ENCODE measurements around the gene TPPP2. TPM values are rescaled to one million over a fixed set of nuclear protein-coding genes. Genes with fewer than 3 reads are reported as not detected.
"Not testable (repeated sequence)": the region's sequence is repeated elsewhere in the genome, so short reads cannot be mapped to it uniquely, and the experiment has no call there.

The TPPP2 gene
- total RNA-seq, 1 donor from 2014 or later, result not detected

- peaks cover 27% of the 10 kb centered on the region for H3K36me3 Mint-ChIP-seq (ENCODE audit: low read depth)
- H3K4me3 Mint-ChIP-seq, result no peak overlapping the region
- H3K9me3 Mint-ChIP-seq, result no peaks in the 10 kb centered on the region
- H3K4me1 Mint-ChIP-seq, result peaks cover 2% of the 10 kb centered on the region
- H3K27ac Mint-ChIP-seq, result no peak overlapping the region
- DNase-seq, result no peak
- no peaks in the 10 kb centered on the region for H3K27me3 Mint-ChIP-seq
- intact Hi-C loops (cut with micrococcal nuclease), result no loop called here
These were observed 30.4 kb upstream of the TPPP2 start for GRCh38 chr14:20999591-20999990.

DNA sequence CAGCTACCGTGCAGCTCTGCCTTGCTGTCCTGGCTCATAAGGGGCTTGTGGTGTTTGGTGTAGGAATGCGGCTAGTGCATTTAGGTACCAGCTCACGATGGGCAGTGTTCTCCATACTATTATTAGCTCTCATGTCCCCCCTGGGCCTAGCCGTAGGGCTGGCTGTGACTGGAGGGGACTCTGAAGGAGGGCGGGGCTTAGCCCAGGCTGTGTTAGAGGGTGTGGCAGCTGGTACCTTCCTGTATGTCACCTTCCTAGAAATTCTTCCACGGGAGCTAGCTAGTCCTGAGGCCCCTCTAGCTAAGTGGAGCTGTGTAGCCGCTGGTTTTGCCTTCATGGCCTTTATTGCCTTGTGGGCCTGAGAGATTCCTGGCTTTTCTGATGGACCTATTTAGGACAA is 28.8 kb upstream of the TPPP2 start:
- H3K27ac Mint-ChIP-seq, result no peak overlapping the region
- DNase-seq, result no peak
- intact Hi-C loops (cut with micrococcal nuclease), result no loop called here
- H3K4me3 Mint-ChIP-seq, result no peak overlapping the region
- no peaks in the 10 kb centered on the region for H3K9me3 Mint-ChIP-seq
- no peaks in the 10 kb centered on the region for H3K27me3 Mint-ChIP-seq
- H3K4me1 Mint-ChIP-seq, result peaks cover 2% of the 10 kb centered on the region
- H3K36me3 Mint-ChIP-seq (ENCODE audit: low read depth), result peaks cover 11% of the 10 kb centered on the region

DNA sequence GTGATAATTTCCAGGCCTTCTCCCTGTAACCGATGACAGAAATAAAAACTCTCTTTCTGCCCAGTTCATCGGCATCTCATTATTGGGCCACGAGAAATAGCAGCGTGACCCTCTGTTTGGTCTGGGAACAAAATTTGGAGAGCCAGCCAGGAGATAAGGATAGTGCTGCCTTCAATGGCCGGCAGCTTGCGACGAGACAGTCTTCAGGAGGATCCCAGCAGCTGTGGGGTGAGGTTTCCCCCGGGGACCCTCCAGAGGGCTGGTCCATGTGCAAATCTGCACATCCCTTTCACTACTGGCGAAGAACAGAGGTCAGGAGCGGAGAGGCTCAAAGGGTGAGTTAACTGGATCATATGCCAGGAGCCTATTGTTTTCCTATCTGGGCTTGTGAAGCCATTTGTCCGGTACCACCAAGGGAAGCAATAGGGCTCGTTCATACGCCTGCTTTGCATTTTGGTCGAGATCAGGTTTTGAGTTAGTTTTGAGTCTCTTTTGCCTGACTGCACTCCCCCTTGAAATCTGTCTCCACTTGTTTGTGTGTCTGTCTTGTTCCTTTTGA is 26.1 kb upstream of the TPPP2 start:
- DNase-seq, result no peak
- Mint-ChIP-seq H3K36me3 (ENCODE audit: low read depth) (no peaks in the 10 kb centered on the region), H3K4me1 (no peaks in the 10 kb centered on the region), H3K9me3 (no peaks in the 10 kb centered on the region), H3K27me3 (peaks cover 3% of the 10 kb centered on the region), H3K27ac (no peak overlapping the region), H3K4me3 (no peak overlapping the region)
- intact Hi-C loops (cut with micrococcal nuclease), result no loop called here

- H3K36me3 Mint-ChIP-seq (ENCODE audit: low read depth); DNase-seq; H3K27ac Mint-ChIP-seq; H3K4me1 Mint-ChIP-seq; H3K9me3 Mint-ChIP-seq; H3K4me3 Mint-ChIP-seq; intact Hi-C loops (cut with micrococcal nuclease): not testable (repeated sequence)
- peaks cover 28% of the 10 kb centered on the region for H3K27me3 Mint-ChIP-seq
These were observed 20.3 kb upstream of the TPPP2 start for GRCh38 chr14:21009721-21010120.

- no peak for DNase-seq
- intact Hi-C loops (cut with micrococcal nuclease), result no loop called here
- H3K27ac Mint-ChIP-seq, result no peak overlapping the region
- H3K9me3 Mint-ChIP-seq, result no peaks in the 10 kb centered on the region
- peaks cover 2% of the 10 kb centered on the region for H3K4me1 Mint-ChIP-seq
- H3K36me3 Mint-ChIP-seq (ENCODE audit: low read depth), result no peaks in the 10 kb centered on the region
- H3K4me3 Mint-ChIP-seq, result no peak overlapping the region
- H3K27me3 Mint-ChIP-seq, result peaks cover 34% of the 10 kb centered on the region
These were observed 18.9 kb upstream of the TPPP2 start for GRCh38 chr14:21011136-21011535.

GRCh38 chr14:21014761-21015190 is 15.2 kb upstream of the TPPP2 start:
- peak; percentile 94 for DNase-seq
- intact Hi-C loops (cut with micrococcal nuclease), result loop anchor here (1.0 kb wide), 3 partner anchors 26 to 90 kb away; no protein-coding TSS in a partner anchor
- H3K4me3 Mint-ChIP-seq, result no peak overlapping the region
- peaks cover 30% of the 10 kb centered on the region for H3K27me3 Mint-ChIP-seq
- H3K9me3 Mint-ChIP-seq, result no peaks in the 10 kb centered on the region
- no peak overlapping the region for H3K27ac Mint-ChIP-seq
- H3K4me1 Mint-ChIP-seq, result peaks cover 2% of the 10 kb centered on the region
- H3K36me3 Mint-ChIP-seq (ENCODE audit: low read depth), result no peaks in the 10 kb centered on the region

GRCh38 chr14:21015312-21015711 is 14.7 kb upstream of the TPPP2 start:
- Mint-ChIP-seq H3K9me3 (no peaks in the 10 kb centered on the region), H3K27me3 (peaks cover 30% of the 10 kb centered on the region), H3K4me1 (peaks cover 2% of the 10 kb centered on the region), H3K27ac (no peak overlapping the region), H3K4me3 (no peak overlapping the region), H3K36me3 (ENCODE audit: low read depth) (no peaks in the 10 kb centered on the region)
- DNase-seq, result no peak
- intact Hi-C loops (cut with micrococcal nuclease), result no loop called here

DNA sequence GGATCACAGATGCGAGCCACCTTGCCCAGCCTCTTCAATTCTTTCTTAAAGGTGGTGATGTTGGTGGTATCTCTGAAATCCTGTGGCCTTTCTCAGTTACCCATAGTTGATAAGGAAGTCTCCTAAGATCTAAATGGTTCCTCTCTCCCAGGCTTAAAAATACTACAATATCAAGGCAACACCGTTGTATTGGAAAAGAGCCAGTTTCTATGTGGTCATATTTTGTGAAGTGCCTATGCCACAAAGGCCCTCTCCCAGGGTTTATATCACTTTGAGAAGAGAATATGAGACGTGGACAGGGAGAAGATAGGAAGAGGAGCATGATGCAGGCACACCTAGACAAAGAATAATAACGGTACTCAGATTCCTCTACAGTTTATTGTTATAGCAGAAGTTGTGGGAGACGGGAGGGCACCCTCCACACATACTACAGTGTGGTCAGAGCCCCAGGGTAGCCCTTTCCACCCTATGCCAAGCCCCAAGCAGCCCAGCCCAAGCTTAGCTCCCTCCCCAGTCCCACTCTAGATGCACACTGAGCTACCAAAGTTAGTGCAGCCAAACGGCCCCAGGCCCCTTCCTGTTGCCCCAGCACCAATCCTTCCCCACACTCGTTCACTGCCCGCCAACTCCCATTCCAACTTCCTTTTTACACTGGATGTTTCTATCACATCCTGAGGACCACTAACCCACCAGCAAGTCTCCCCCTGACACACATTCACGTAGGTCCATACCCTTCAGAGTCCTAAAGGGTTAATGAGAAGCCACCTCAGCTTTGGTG is 13.4 kb upstream of the TPPP2 start:
- Mint-ChIP-seq H3K36me3 (ENCODE audit: low read depth) (no peaks in the 10 kb centered on the region), H3K9me3 (no peaks in the 10 kb centered on the region), H3K4me1 (peaks cover 2% of the 10 kb centered on the region), H3K4me3 (no peak overlapping the region), H3K27me3 (peaks cover 30% of the 10 kb centered on the region), H3K27ac (no peak overlapping the region)
- no peak for DNase-seq
- intact Hi-C loops (cut with micrococcal nuclease), result no loop called here

GRCh38 chr14:21017528-21018245 is 12.3 kb upstream of the TPPP2 start:
- DNase-seq, result no peak
- Mint-ChIP-seq H3K4me1 (peaks cover 4% of the 10 kb centered on the region), H3K36me3 (ENCODE audit: low read depth) (no peaks in the 10 kb centered on the region), H3K9me3 (no peaks in the 10 kb centered on the region), H3K27me3 (peaks cover 31% of the 10 kb centered on the region), H3K27ac (no peak overlapping the region), H3K4me3 (no peak overlapping the region)
- intact Hi-C loops (cut with micrococcal nuclease), result no loop called here

DNA sequence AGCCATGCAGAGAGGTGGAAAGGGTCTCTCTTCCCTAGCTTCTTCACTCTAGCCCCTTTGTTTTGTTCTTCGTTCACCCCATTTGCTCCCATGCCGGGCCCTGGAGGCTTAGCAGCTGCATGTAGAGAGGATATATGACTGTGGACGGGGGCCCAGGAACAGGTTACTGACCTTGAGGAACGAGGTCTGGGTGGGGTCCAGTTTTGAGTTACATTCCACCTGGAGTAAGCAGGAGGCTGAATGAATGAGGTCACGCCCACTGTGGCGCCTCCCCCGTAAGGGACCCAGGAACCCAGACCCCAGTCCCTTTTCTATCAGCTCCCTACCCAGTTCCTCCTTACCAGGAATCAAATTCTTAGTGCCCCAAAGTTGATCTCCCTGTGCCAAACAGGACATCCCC is 11.7 kb upstream of the TPPP2 start:
- peaks cover 34% of the 10 kb centered on the region for H3K27me3 Mint-ChIP-seq
- DNase-seq, result no peak
- no peak overlapping the region for H3K27ac Mint-ChIP-seq
- no peaks in the 10 kb centered on the region for H3K9me3 Mint-ChIP-seq
- H3K4me3 Mint-ChIP-seq, result no peak overlapping the region
- intact Hi-C loops (cut with micrococcal nuclease), result no loop called here
- H3K4me1 Mint-ChIP-seq, result peaks cover 6% of the 10 kb centered on the region
- H3K36me3 Mint-ChIP-seq (ENCODE audit: low read depth), result no peaks in the 10 kb centered on the region

DNA sequence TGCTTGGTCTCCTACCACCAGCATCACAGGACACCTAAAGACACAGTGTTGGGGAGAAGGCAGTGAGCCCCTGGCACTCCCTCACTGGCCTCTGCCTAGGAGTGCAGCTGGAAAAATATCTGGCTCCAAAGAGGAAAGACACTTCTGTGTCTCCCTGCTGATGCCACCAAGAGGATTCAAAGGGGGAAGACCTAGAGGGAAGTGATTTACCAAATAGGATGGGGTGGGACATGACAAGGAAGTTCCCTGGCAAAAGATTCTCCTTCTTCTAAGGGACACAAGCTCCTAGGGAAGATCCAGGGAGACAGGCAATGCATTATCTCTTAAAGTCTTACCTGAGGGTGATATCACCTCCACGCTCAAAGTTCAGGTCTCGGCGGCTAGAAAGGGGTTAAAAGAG is 11.2 kb upstream of the TPPP2 start:
- H3K4me3 Mint-ChIP-seq, result no peak overlapping the region
- H3K27ac Mint-ChIP-seq, result no peak overlapping the region
- no peaks in the 10 kb centered on the region for H3K36me3 Mint-ChIP-seq (ENCODE audit: low read depth)

DNA sequence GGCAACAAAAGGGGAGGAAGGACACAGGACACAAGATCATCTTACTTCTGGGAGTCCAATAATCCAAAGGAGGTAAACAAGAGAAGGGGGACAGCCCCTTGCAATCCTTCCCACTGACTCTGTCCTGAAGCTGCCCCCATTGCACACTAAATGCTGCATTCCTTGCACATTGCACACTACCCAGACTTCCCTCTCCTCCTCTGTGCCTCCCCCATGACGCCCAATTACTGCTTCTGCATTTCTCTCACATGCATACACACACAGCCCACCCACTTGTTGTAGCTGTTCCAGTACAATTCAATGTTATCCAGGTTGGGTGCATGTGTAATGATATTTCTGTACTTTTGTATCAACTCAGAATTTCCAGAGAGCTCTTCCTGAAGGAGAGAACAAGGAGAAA is 10.7 kb upstream of the TPPP2 start:
- intact Hi-C loops (cut with micrococcal nuclease), result no loop called here
- Mint-ChIP-seq H3K4me3 (no peak overlapping the region), H3K9me3 (no peaks in the 10 kb centered on the region), H3K27ac (no peak overlapping the region), H3K36me3 (ENCODE audit: low read depth) (no peaks in the 10 kb centered on the region), H3K27me3 (peaks cover 42% of the 10 kb centered on the region), H3K4me1 (peaks cover 13% of the 10 kb centered on the region)
- no peak for DNase-seq

More for the DNA sequence above, 11.2 kb upstream of the TPPP2 start:
- Mint-ChIP-seq H3K9me3 (no peaks in the 10 kb centered on the region), H3K4me1 (peaks cover 7% of the 10 kb centered on the region), H3K27me3 (peaks cover 39% of the 10 kb centered on the region)
- intact Hi-C loops (cut with micrococcal nuclease), result no loop called here
- no peak for DNase-seq

DNA sequence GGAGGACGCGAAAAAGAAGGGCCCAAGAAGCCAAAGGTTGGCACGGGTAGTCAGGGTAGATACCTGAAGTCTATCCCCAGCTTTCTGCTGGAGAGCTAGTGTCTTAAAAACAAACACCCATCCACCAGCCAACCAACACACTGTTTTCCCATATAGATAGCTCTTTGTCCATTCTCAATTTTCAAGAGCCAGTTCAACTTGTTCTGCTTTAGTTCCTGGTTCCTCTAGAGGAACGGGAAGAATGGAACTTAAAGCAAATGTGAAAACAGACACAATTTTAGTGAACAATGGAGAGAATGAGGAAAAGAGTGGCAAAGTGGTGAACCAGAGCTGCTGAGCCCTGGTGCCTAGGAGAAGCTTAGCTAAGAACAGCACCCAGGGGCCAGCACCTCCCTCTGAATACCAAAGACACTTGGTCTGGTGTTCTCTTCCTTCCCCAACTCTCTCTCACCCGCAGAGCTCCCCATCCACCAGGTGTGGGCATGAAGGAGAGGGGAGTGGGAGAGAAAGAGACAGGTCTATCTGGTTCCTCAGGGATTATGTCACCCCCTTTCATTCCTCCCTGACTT is 9.0 kb upstream of the TPPP2 start:
- no peak for DNase-seq
- peaks cover 15% of the 10 kb centered on the region for H3K4me1 Mint-ChIP-seq
- intact Hi-C loops (cut with micrococcal nuclease), result no loop called here
- no peaks in the 10 kb centered on the region for H3K36me3 Mint-ChIP-seq (ENCODE audit: low read depth)
- peaks cover 41% of the 10 kb centered on the region for H3K27me3 Mint-ChIP-seq
- H3K27ac Mint-ChIP-seq, result no peak overlapping the region
- no peaks in the 10 kb centered on the region for H3K9me3 Mint-ChIP-seq
- H3K4me3 Mint-ChIP-seq, result no peak overlapping the region

DNA sequence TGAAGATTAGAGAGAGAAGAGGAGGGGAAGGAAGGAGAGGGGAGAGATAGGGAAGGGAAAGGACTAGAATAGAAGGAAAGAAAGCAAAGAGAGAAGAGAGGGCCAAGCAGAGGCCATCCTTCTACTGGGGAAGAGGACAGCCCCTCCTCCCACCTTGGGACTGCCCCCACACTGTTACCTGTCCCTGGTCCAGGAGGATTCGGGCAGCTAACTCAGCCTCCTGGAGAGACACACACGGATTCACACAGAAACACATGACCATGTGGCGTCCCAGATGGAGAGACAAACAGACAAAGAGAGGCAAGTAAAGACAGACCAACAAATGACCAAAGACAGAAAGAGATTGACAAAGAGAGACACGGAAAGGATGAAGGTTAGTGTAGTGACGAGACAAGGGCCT is 7.3 kb upstream of the TPPP2 start:
- Mint-ChIP-seq H3K27me3 (peaks cover 46% of the 10 kb centered on the region), H3K9me3 (no peaks in the 10 kb centered on the region), H3K4me3 (no peak overlapping the region), H3K36me3 (ENCODE audit: low read depth) (no peaks in the 10 kb centered on the region), H3K4me1 (peaks cover 15% of the 10 kb centered on the region), H3K27ac (no peak overlapping the region)
- no peak for DNase-seq
- intact Hi-C loops (cut with micrococcal nuclease), result no loop called here

All from activated CD4-positive, alpha-beta T cell treated with anti-CD3 and anti-CD28 coated beads, Interleukin-2, amount 10 ng/mL, durations not matched to agents 24 days and 14 days (primary cell).